GM12878 (cell line): ENCODE results near the gene ZNG1B. TPM values are rescaled to one million over a fixed set of nuclear protein-coding genes. Genes with fewer than 3 reads are reported as not detected.

Experiments used
- ATF3 ChIP-seq: IDR thresholded peaks from 2 replicates; pipeline ENCODE4 v1.6.1; 2011; ENCODE audit warnings: low read depth, mild to moderate bottlenecking, low read length, moderate library complexity, borderline replicate concordance; ENCODE audit errors: extremely low read depth
- CREB1 ChIP-seq: IDR thresholded peaks from 2 replicates; pipeline ENCODE4 v1.6.1; 2012; ENCODE audit warnings: low read depth, mild to moderate bottlenecking, inconsistent platforms
- CTCF ChIP-seq, 3 experiments: IDR thresholded peaks in 2 of 3; conservative IDR thresholded peaks in 1 of 3; 2 replicates each; pipeline ENCODE4 v1.5.1; 2011; ENCODE audit warnings: low read depth in 3 of 3, low read length in 3 of 3, mild to moderate bottlenecking in 3 of 3, control low read depth in 2 of 3, moderate library complexity in 2 of 3, inconsistent platforms in 1 of 3, mixed read lengths in 1 of 3; ENCODE audit not compliant: control insufficient read depth in 2 of 3, insufficient read depth in 1 of 3; ENCODE audit errors: extremely low read depth in 1 of 3
- ETV6 ChIP-seq, 2 experiments: fragments of 450-650 bp in 1 of 2; IDR thresholded peaks in 1 of 2; conservative IDR thresholded peaks in 1 of 2; 2 replicates each; pipeline ENCODE4 v1.6.1; 2014; ENCODE audit warnings: antibody characterized with exemption in 1 of 2, borderline replicate concordance in 1 of 2, low read depth in 1 of 2, mild to moderate bottlenecking in 1 of 2, moderate library complexity in 1 of 2
- GATAD2B ChIP-seq: fragments of 450-650 bp; conservative IDR thresholded peaks from 2 replicates; pipeline ENCODE4 v1.6.1; 2017; ENCODE audit warnings: low read depth, mild to moderate bottlenecking, moderate library complexity
- MEF2B ChIP-seq: fragments of 450-650 bp; IDR thresholded peaks from 2 replicates; pipeline ENCODE4 v1.6.1; 2018; ENCODE audit warnings: mild to moderate bottlenecking, moderate library complexity; ENCODE audit not compliant: partially characterized antibody, poor library complexity, severe bottlenecking
- MTA2 ChIP-seq: fragments of 450-650 bp; IDR thresholded peaks from 2 replicates; pipeline ENCODE4 v1.6.1; 2016; ENCODE audit warnings: low read depth, mild to moderate bottlenecking, moderate library complexity
- PBX3 ChIP-seq: IDR thresholded peaks from 2 replicates; pipeline ENCODE4 v1.6.1; 2011; ENCODE audit warnings: mild to moderate bottlenecking, low read depth, low read length, moderate library complexity; ENCODE audit not compliant: insufficient replicate concordance
- POU2F2 ChIP-seq: IDR thresholded peaks from 3 replicates; pipeline ENCODE4 v1.6.1; 2011; ENCODE audit warnings: low read depth, mild to moderate bottlenecking, low read length, borderline replicate concordance
- RBBP5 ChIP-seq: fragments of 200-600 bp; sonication (generic); conservative IDR thresholded peaks from 2 replicates; pipeline ENCODE4 v1.6.1; 2016
- RELB ChIP-seq: fragments of 450-650 bp; IDR thresholded peaks from 2 replicates; pipeline ENCODE4 v1.6.1; 2017; ENCODE audit warnings: low read depth, mild to moderate bottlenecking, moderate library complexity
- SMC3 ChIP-seq: IDR thresholded peaks from 2 replicates; pipeline ENCODE4 v1.6.1; 2011; ENCODE audit warnings: low read length, improper control_type of control experiment, borderline replicate concordance
- SP1 ChIP-seq: IDR thresholded peaks from one replicate; pipeline ENCODE4 v1.6.1; 2011; ENCODE audit warnings: low read depth, low read length
- TCF7 ChIP-seq: IDR thresholded peaks from 2 replicates; pipeline ENCODE4 v1.6.1; 2014; ENCODE audit warnings: antibody characterized with exemption, borderline replicate concordance
- ZNF207 ChIP-seq: fragments of 450-650 bp; IDR thresholded peaks from 2 replicates; pipeline ENCODE4 v1.6.1; 2014; ENCODE audit warnings: antibody characterized with exemption, mild to moderate bottlenecking, borderline replicate concordance
- ZNF24 ChIP-seq: fragments of 450-650 bp; IDR thresholded peaks from 2 replicates; pipeline ENCODE4 v1.6.1; 2017; ENCODE audit warnings: antibody characterized with exemption, mild to moderate bottlenecking
- polyA plus RNA-seq, 11 experiments: library from polyadenylated mRNA; depleted of rRNA in 4 of 11; unstranded in 6 of 11; stranded (reverse) in 5 of 11; fragments of >200 nt; fragmentation: Nextera tagmentation in 4 of 11; fragmentation: Illumina TruSeq in 1 of 11; extraction: Ambion mirVana in 4 of 11; extraction: Trizol in 1 of 11; gene quantifications; 1 replicate in 1 of 11; 2 replicates in 10 of 11; pipeline versions ENCODE4 v1.2.1 to v1.2.3, GENCODE V29; 2011 to 2016; ENCODE audit warnings: inconsistent platforms in 2 of 11, missing spikeins in 2 of 11, low read depth in 1 of 11
- total RNA-seq, 4 experiments: library from RNA; depleted of rRNA in 3 of 4; stranded (reverse); fragments of >200 nt in 3 of 4; fragmentation: Illumina TruSeq in 1 of 4; extraction: Trizol in 1 of 4; gene quantifications; 2 replicates each; pipeline versions ENCODE4 v1.2.1 to v1.2.3, GENCODE V29; 2013 to 2021
- TF ChIP-seq, protein P1 (sequence below): IDR thresholded peaks from 2 replicates; pipeline ENCODE4 v1.6.1; 2012; ENCODE audit warnings: low read depth, low read length, improper control_type of control experiment
- TF ChIP-seq, protein P2 (sequence below): IDR thresholded peaks from 2 replicates; pipeline ENCODE4 v1.6.1; 2011; ENCODE audit warnings: borderline replicate concordance, low read depth, mild to moderate bottlenecking, moderate library complexity, low read length; ENCODE audit not compliant: insufficient read depth, poor library complexity, severe bottlenecking

The ZNG1B gene
- total and polyA plus RNA-seq, 10 of the 15 experiments (the other 5 are each of a cell fraction or from before 2014, with no cell fraction given) = 42.9 to 140 (median 61.4) TPM

- TF ChIP-seq ETV6 (conservative IDR thresholded peaks at IDR 0.05 in 1 of 2, IDR thresholded peaks at IDR 0.05 in 1 of 2; ENCODE audit: borderline replicate concordance in 1 of 2, low read depth in 1 of 2) (peak in 1 of 2 experiments; percentile 55; a peak in 1 of 4 replicates), SMC3 (peak; percentile 83), ATF3 (peak; percentile 41; the same call in 1 of the 2 replicates), ZNF24 (peak; percentile 67; the same call in 1 of the 2 replicates), TCF7 (no peak), ZNF207 (0 out of 2 replicates have a peak, but pooled peaks have one; percentile 38), PBX3 (no peak), POU2F2 (0 out of 3 replicates have a peak, but pooled peaks have one; percentile 39), CREB1 (peak; percentile 74; the same call in 1 of the 2 replicates), SP1 (no peak), RELB (peak; percentile 58), GATAD2B (no peak), MEF2B (peak; percentile 8), RBBP5 (no peak), MTA2 (peak; percentile 32; the same call in 1 of the 2 replicates), CTCF (IDR thresholded peaks at IDR 0.05 in 2 of 3, conservative IDR thresholded peaks at IDR 0.05 in 1 of 3; ENCODE audit: control insufficient read depth in 2 of 3, extremely low read depth in 1 of 3, insufficient read depth in 1 of 3, low read depth in 3 of 3, low read length in 3 of 3) (peak; percentile 75 to 97 (median 95))
- TF ChIP-seq, protein P1, sequence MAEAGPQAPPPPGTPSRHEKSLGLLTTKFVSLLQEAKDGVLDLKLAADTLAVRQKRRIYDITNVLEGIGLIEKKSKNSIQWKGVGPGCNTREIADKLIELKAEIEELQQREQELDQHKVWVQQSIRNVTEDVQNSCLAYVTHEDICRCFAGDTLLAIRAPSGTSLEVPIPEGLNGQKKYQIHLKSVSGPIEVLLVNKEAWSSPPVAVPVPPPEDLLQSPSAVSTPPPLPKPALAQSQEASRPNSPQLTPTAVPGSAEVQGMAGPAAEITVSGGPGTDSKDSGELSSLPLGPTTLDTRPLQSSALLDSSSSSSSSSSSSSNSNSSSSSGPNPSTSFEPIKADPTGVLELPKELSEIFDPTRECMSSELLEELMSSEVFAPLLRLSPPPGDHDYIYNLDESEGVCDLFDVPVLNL = no peak
- TF ChIP-seq, protein P2, sequence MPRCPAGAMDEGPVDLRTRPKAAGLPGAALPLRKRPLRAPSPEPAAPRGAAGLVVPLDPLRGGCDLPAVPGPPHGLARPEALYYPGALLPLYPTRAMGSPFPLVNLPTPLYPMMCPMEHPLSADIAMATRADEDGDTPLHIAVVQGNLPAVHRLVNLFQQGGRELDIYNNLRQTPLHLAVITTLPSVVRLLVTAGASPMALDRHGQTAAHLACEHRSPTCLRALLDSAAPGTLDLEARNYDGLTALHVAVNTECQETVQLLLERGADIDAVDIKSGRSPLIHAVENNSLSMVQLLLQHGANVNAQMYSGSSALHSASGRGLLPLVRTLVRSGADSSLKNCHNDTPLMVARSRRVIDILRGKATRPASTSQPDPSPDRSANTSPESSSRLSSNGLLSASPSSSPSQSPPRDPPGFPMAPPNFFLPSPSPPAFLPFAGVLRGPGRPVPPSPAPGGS = peak; percentile 22
Observed at GRCh38 chr2:113390124-113390849, 47.2 kb upstream of the ZNG1B start (continued).
